HG03354 (cell line): ENCODE measurements around the gene BCCIP.

Experiments used
- ATAC-seq: cut with Tn5 transposase; IDR thresholded peaks from one replicate; pipeline ENCODE4 v1.9.1; 2021; ENCODE audit warnings: mild to moderate bottlenecking; ENCODE audit not compliant: unreplicated experiment, poor library complexity, severe bottlenecking

The BCCIP gene

DNA sequence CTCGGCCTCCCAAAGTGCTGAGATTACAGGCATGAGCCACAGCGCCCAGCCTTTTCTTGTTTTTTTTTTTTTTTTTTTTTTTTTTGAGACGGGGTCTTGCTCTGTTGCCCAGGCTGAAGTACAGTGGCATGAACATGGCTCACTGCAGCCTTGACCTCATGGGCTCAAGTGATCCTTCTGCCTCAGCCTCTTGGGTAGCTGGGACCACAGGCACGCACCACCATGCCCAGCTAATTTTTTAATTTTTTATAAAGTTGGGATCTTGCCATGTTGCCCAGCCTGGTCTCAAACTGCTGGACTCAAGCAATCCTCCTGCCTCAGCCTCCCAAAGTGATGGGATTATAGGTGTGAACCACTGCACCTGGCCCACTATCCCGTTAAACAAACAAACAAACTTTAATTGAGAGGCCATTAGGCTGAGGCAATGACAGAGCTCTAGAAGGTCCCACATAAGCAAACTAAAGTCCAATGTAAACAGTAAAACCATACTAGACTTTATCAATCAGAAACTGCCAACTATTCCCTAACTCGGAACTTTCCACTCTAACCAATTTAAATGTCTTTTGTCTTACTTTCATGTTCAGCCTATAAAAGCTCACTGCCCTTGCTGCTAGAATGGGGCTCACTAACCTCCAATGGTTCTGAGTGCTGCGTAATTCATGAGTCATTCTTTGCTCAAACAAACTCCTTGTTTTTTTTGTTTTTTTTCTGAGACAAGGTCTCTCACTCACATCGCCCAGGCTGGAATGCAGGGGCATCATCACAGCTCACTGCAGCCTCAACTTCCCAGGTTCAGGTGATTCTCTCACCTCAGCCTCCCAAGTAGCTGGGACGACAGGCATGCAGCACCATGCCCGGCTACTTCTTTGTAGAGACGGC is 55.9 kb downstream of the BCCIP start:
- no peak for ATAC-seq

DNA sequence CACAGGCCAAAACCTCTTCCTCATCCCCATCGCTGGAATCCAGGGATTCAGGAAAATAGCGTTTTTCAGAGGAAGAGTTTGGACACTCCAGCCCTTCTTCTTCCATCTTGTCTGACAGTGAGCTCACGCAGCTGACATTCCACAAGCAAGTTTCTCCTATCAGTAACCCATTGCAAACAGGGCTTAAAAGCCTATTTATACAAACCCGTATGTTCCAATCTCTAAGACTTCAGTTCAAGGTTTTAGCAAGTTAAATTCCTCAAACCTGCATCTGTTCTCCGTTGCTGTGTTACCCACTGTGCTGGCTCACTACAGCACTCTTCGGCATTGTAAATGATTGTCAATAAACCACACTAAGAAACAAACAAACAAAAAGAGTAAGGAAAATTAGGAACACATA is 57.4 kb downstream of the BCCIP start:
- ATAC-seq = no peak

DNA sequence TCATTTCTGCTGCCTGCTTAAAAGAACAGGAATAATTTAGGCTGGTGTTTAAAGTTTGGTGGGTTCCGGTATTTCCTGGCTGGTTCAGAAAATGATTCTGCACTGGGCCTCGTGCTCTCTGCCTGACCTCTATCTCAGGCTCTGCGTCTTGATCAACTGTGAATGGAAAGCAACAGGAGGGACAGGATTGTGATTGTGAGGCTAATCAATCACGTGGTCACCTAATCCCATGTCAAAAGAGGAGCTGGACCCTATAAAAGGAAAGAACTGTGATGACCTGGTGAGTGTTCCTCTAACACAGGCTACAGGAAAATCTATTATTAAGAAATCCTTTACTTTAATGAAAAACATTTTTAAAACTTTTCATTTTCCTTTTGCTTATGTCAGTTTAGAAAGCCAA is 57.8 kb downstream of the BCCIP start, which contains the start of gene DHX32:
Gene DHX32 (minus strand): TSS at position 101 of the 400 bp plus-strand sequence. CDS start 468 bp downstream, outside the sequence.
- no peak for ATAC-seq

DNA sequence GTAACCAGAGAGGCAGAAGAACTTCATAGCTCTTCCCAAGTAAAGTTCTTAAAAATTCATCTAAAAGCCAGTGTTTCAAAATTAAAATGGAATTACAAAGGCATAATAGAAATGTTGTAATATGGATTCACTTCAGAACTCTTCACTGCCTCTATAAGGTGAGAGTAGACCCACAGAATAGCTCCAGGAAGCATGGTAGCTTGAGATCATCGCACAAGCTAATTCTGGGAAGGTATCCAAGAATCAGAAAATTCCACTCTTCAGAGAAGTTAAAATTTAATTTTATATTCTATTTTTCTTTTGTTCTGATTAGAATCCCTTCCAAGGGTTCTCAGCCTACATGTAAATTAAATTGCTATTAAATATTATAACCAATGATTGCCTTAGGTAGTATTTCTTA is 59.2 kb downstream of the BCCIP start:
- no peak for ATAC-seq

DNA sequence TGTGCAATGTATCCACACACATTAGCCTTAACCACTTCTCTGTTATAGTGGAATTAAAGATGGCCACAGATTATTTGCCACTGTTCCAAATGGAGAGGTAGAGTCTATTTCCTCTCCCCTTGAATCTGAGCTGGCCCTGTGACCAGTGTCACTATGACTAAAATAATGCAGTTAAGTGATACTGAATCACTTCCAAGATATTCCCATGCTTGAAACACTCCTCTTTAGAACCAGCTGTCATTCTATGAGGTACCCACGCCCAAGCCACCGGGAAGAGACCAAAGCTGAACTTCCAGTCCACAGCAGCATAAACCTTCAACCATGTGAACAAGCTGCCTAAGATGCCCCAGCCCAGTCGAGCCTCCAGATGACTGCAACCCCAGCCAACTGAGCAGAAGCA is 59.9 kb downstream of the BCCIP start:
- no peak for ATAC-seq
